RWPE2 (cell line): Measurements from ENCODE around the gene CARHSP1.

Experiments
- ATAC-seq: fragments of 200-7000 bp; cut with Tn5 transposase; 3 replicates; pipeline ENCODE4 v1.9.1; 2021; ENCODE audit warnings: low read depth
- DNase-seq: peaks from one replicate; pipeline ENCODE4 v3.0.0-alpha.2; 2020; ENCODE audit warnings: low spot score
- H3K27ac ChIP-seq: fragments of 450-650 bp; 2 replicates; pipeline ENCODE4 v1.5.1; 2017; ENCODE audit warnings: mild to moderate bottlenecking; ENCODE audit not compliant: poor library complexity, severe bottlenecking
- H3K27me3 ChIP-seq: fragments of 250-450 bp; sonication (Bioruptor Pico); 2 replicates; pipeline ENCODE4 v1.5.1; 2021; ENCODE audit warnings: mild to moderate bottlenecking, moderate library complexity; ENCODE audit not compliant: insufficient read depth, poor library complexity, severe bottlenecking
- H3K36me3 ChIP-seq: fragments of 250-450 bp; sonication (Bioruptor Pico); 2 replicates; pipeline ENCODE4 v1.5.1; 2020; ENCODE audit warnings: low read depth, mild to moderate bottlenecking, moderate library complexity
- H3K4me1 ChIP-seq: fragments of 250-450 bp; sonication (Bioruptor Pico); 2 replicates; pipeline ENCODE4 v1.5.1; 2021; ENCODE audit warnings: mild to moderate bottlenecking, moderate library complexity; ENCODE audit not compliant: insufficient read depth, poor library complexity, severe bottlenecking
- H3K4me3 ChIP-seq: fragments of 250-450 bp; sonication (Bioruptor Pico); 2 replicates; pipeline ENCODE4 v1.5.1; 2021; ENCODE audit warnings: mild to moderate bottlenecking, moderate library complexity; ENCODE audit not compliant: severe bottlenecking
- H3K9me3 ChIP-seq: fragments of 250-450 bp; sonication (Bioruptor Pico); 2 replicates; pipeline ENCODE4 v1.5.1; 2021; ENCODE audit warnings: mild to moderate bottlenecking, moderate library complexity; ENCODE audit not compliant: severe bottlenecking
- CTCF ChIP-seq: fragments of 450-650 bp; IDR thresholded peaks from one replicate; pipeline ENCODE4 v1.5.1; 2017; ENCODE audit warnings: mild to moderate bottlenecking, moderate library complexity; ENCODE audit not compliant: poor library complexity, severe bottlenecking

CARHSP1 gene

DNA sequence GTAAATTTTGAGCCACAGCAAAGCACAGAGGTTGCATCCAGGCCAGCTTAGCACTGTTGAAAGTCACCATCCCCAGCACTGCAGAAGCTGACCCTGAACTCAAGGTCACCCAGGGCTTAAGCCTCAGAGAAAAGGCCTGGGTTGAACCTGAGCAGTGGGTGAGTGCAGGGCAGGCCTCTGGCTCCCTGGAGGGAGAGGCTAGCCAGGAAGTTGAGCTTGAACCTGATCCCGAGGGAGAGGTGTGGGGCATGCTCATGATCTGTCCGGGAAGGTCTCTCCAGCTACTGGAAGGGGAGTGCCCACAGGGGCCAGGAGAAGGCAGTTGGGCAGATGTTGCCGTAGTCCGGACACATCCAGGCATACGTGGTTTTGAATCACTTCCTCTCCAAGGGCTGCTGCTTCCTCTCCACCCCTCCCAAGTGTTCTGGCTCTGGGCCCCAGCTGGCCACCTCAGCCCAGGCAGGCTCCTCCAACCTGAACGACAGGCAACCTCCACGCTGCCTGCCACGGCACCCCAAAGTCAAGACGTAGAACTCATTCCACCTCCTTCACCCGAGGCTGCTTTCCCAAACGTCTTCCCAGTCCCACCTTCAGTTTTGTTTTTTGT, 18.4 kb downstream of the CARHSP1 start:
- peaks cover 35% of the 10 kb centered on the region for H3K4me1 ChIP-seq
- peaks cover 63% of the 10 kb centered on the region for H3K36me3 ChIP-seq
- no peak overlapping the region for H3K4me3 ChIP-seq
- H3K27ac ChIP-seq: peak overlapping the region; percentile 98
- H3K27me3 ChIP-seq: no peaks in the 10 kb centered on the region
- no peaks in the 10 kb centered on the region for H3K9me3 ChIP-seq
- peak; percentile 81 for ATAC-seq
- TF ChIP-seq CTCF: no peak
- peak; percentile 91 for DNase-seq

DNA sequence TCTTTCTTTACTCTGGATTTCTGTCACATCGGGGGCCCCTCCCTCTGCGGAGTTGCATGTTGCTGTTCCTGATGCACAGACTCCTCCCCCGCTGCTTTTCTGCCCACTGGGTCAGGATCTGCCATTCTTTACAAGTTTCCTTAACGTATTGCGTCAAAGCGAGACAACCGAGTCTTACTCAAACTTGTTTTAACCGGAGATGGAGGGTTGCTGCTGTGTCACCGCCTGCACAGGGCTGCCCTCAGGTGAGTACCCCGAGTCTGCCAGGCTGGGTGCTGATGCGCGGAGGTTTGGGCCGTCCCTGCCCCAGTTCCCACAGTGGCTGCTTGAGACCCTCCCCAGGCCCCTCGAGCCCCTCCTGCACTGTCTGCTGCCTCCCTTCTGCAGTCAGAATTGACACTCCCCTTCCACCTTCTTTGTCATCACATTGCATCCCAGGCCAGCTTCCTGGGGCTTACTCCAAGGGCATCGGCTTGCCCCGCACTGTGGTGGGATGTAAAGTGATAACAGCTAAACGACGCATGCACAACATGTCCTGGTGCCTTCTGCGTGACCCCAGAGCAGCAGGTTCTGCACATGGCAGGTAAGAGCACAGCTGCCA, 19.3 kb downstream of the CARHSP1 start:
- ATAC-seq (peak; percentile 48), DNase-seq (peak; percentile 84)

DNA sequence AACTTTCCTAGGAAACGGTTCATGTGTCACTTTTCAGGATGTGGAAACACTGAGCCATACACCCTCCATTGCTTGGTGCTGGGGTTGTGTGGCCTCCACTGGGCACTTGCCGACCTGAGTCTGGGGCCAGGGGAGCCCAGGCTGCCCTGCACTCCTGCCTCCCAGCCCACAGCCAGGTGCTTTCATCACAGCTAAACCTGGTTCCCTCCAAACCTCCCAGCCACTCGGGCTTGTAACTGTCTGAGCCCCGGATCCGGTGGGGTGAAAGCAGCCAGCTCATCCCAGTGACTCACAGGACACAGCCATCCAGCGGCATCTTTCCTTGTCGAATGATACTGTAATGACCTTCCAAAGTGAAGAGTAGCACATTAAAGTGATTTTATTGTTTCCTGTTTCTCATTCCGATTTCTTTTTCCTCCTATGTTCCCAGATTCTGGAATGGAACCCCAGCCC, 19.8 kb downstream of the CARHSP1 start:
- no peaks in the 10 kb centered on the region for H3K27me3 ChIP-seq
- ATAC-seq (peak; percentile 73), DNase-seq (peak; percentile 91)
- no peak overlapping the region for H3K4me3 ChIP-seq
- peak overlapping the region; percentile 98 for H3K27ac ChIP-seq
- H3K9me3 ChIP-seq: no peaks in the 10 kb centered on the region
- H3K36me3 ChIP-seq: peaks cover 50% of the 10 kb centered on the region
- peaks cover 35% of the 10 kb centered on the region for H3K4me1 ChIP-seq
- TF ChIP-seq CTCF: no peak

More for the DNA sequence above, 19.3 kb downstream of the CARHSP1 start:
- no peak overlapping the region for H3K4me3 ChIP-seq
- no peaks in the 10 kb centered on the region for H3K9me3 ChIP-seq
- H3K36me3 ChIP-seq: peaks cover 54% of the 10 kb centered on the region
- H3K27me3 ChIP-seq: no peaks in the 10 kb centered on the region
- peaks cover 35% of the 10 kb centered on the region for H3K4me1 ChIP-seq
- peak overlapping the region; percentile 98 for H3K27ac ChIP-seq
- no peak for TF ChIP-seq CTCF

- H3K36me3 ChIP-seq: peaks cover 45% of the 10 kb centered on the region
- peak overlapping the region; percentile 98 for H3K27ac ChIP-seq
- DNase-seq: no peak
- H3K9me3 ChIP-seq: no peaks in the 10 kb centered on the region
- no peaks in the 10 kb centered on the region for H3K27me3 ChIP-seq
- no peak for ATAC-seq
- H3K4me1 ChIP-seq: peaks cover 35% of the 10 kb centered on the region
- H3K4me3 ChIP-seq: no peak overlapping the region
- TF ChIP-seq CTCF: no peak
Measured at GRCh38 chr16:8848231-8848938, 20.4 kb downstream of the CARHSP1 start.

GRCh38 chr16:8847623-8848022, 21.2 kb downstream of the CARHSP1 start:
- DNase-seq: no peak
- no peak for TF ChIP-seq CTCF
- Histone ChIP-seq H3K9me3 (no peaks in the 10 kb centered on the region), H3K36me3 (peaks cover 38% of the 10 kb centered on the region), H3K27me3 (no peaks in the 10 kb centered on the region), H3K4me1 (peaks cover 35% of the 10 kb centered on the region), H3K27ac (peak overlapping the region; percentile 98), H3K4me3 (no peak overlapping the region)
- ATAC-seq: no peak
